Measurements from ENCODE around the gene CC2D2B. TPM values are rescaled to one million over a fixed set of nuclear protein-coding genes. Genes with fewer than 3 reads are reported as not detected.

CC2D2B gene
- total RNA-seq, 2 experiments from 2014 or later = 0.23 TPM; not detected in 1

Small RNA genes lying within 50 kb of the gene (microRNA-seq; reads per million reads assigned to microRNA genes)
- gene MIR3157 (ENCODE audit: borderline replicate concordance) = 46.9 reads per million, percentile 55 among the genes with 10 or more reads in this experiment

Other genes starting within 250 kb of the CC2D2B start
- 10 to 100 TPM; 19.4 to 20.0 TPM for gene TCTN3, start 214.0 kb upstream of the CC2D2B start, total RNA-seq
- under 1 TPM in 1 of 2 experiments, not detected in 1; 0.37 TPM for gene ENTPD1, start 151.8 kb upstream of the CC2D2B start, total RNA-seq
- 1 to 10 TPM; 4.4 to 4.5 TPM for gene CCNJ, start 135.6 kb downstream of the CC2D2B start, total RNA-seq
- 10 to 100 TPM; 13.9 to 14.2 TPM for gene ZNF518A, start 222.3 kb downstream of the CC2D2B start, total RNA-seq